Sigmoid colon (tissue), 7 donors: Measurements from ENCODE around the gene ACTR5. TPM values are rescaled to one million over a fixed set of nuclear protein-coding genes. Genes with fewer than 3 reads are reported as not detected.

Experiments
- DNase-seq: peaks from one replicate; pipeline ENCODE4 v3.0.0-alpha.2; 2019
- H3K27ac ChIP-seq, 4 donors: fragments of 200-600 bp; sonication (generic); one replicate each; pipeline ENCODE4 v1.5.1; 2016 to 2019; ENCODE audit warnings: mild to moderate bottlenecking in 1 of 4
- H3K27me3 ChIP-seq, 3 donors: fragments of 200-600 bp; sonication (generic); one replicate each; pipeline ENCODE4 v1.5.1; 2019; ENCODE audit warnings: mild to moderate bottlenecking in 1 of 3
- H3K36me3 ChIP-seq, 4 donors: fragments of 200-600 bp; sonication (generic); one replicate each; pipeline ENCODE4 v1.5.1; 2016 to 2019
- H3K4me1 ChIP-seq, 4 donors: fragments of 200-600 bp; sonication (generic); one replicate each; pipeline ENCODE4 v1.5.1; 2017 to 2019
- H3K4me3 ChIP-seq, 4 donors: fragments of 200-600 bp; sonication (generic); one replicate each; pipeline ENCODE4 v1.5.1; 2017 to 2019; ENCODE audit warnings: mild to moderate bottlenecking in 2 of 4, moderate library complexity in 1 of 4
- H3K9me3 ChIP-seq, 4 donors: fragments of 200-600 bp in 3 of 4; sonication (generic) in 3 of 4; one replicate each; pipeline versions ENCODE4 v1.5.1 to v1.6.1; 2013 to 2019
- CTCF ChIP-seq, 4 experiments: fragments of 450-650 bp in 3 of 4; fragments of 200-600 bp in 1 of 4; IDR thresholded peaks; one replicate each; pipeline ENCODE4 v1.5.1; 2016 to 2019; ENCODE audit warnings: antibody characterized with exemption in 4 of 4, mild to moderate bottlenecking in 3 of 4, moderate library complexity in 2 of 4
- EP300 ChIP-seq, 4 donors: sonication (generic); formaldehyde crosslinking; IDR thresholded peaks; one replicate each; pipeline ENCODE4 v1.6.1; 2017; ENCODE audit warnings: antibody characterized with exemption in 4 of 4
- POLR2A ChIP-seq, 2 donors: fragments of 450-650 bp; IDR thresholded peaks; one replicate each; pipeline ENCODE4 v1.6.1; 2016; ENCODE audit warnings: antibody characterized with exemption in 2 of 2, mild to moderate bottlenecking in 2 of 2, moderate library complexity in 2 of 2
- POLR2AphosphoS5 ChIP-seq, 4 donors: sonication (generic); formaldehyde crosslinking; IDR thresholded peaks; one replicate each; pipeline ENCODE4 v1.6.1; 2017; ENCODE audit warnings: antibody characterized with exemption in 4 of 4
- WGBS, 2 donors: extraction: QIAGEN DNeasy Blood & Tissue Kit; methylation state at CpG; one replicate each; pipeline ENCODE4 v1.1.7; 2013; 5-methylcytosine and 5-hydroxymethylcytosine counted together
- intact Hi-C: fragments of 100-400 bp; cut with DNase I; formaldehyde crosslinking; loops from one replicate; pipeline ENCODE4 v1.15.1; 2023
- polyA plus RNA-seq, 3 donors: library from polyadenylated mRNA; stranded (reverse); fragments of 200-250 nt; gene quantifications; one replicate each; pipeline ENCODE4 v1.2.3, GENCODE V29; 2013
- total RNA-seq, 4 donors: library from RNA; depleted of rRNA; stranded (reverse); fragments of >200 nt; gene quantifications; one replicate each; pipeline ENCODE4 v1.1.0, GENCODE V29; 2016
- donor health status: healthy with polysubstance abuse.
- donor health status: Bipolar disorder and iron deficiency.
- donor health status: healthy.

Gene ACTR5
- total and polyA plus RNA-seq, 7 donors: 1.8 to 10.0 (median 6.4) TPM

GRCh38 chr20:38737887-38738286 is 10.4 kb upstream of the ACTR5 start:
- Histone ChIP-seq H3K27me3 (peaks cover 5 to 92% (median 27%) of the 10 kb centered on the region in 3 donors), H3K4me3 (no peak overlapping the region), H3K36me3 (no peaks in the 10 kb centered on the region), H3K27ac (no peak overlapping the region), H3K9me3 (no peaks in the 10 kb centered on the region), H3K4me1 (no peaks in the 10 kb centered on the region)
- intact Hi-C loops: no loop called here
- DNase-seq: no peak
- 71 to 89% methylated on average over 1 of the region's 1 CpG for WGBS, 2 donors
- TF ChIP-seq POLR2A (IDR thresholded peaks at IDR 0.05) (no peak), EP300 (IDR thresholded peaks at IDR 0.05) (no peak), CTCF (IDR thresholded peaks at IDR 0.05) (no peak), POLR2AphosphoS5 (IDR thresholded peaks at IDR 0.05) (no peak)

GRCh38 chr20:38745757-38746156 is 2.5 kb upstream of the ACTR5 start:
- H3K4me1 ChIP-seq: peaks cover 0 to 21% (median 16%) of the 10 kb centered on the region in 4 donors
- TF ChIP-seq POLR2AphosphoS5 (IDR thresholded peaks at IDR 0.05): no peak
- no peak for TF ChIP-seq POLR2A (IDR thresholded peaks at IDR 0.05)
- no peak for TF ChIP-seq EP300 (IDR thresholded peaks at IDR 0.05)
- TF ChIP-seq CTCF (IDR thresholded peaks at IDR 0.05): no peak
- H3K4me3 ChIP-seq: no peak overlapping the region
- WGBS, 2 donors: 92 to 100% methylated on average over 2 of the region's 2 CpGs
- H3K9me3 ChIP-seq: no peaks in the 10 kb centered on the region
- no peaks in the 10 kb centered on the region for H3K36me3 ChIP-seq
- H3K27me3 ChIP-seq: peaks cover 0 to 27% (median 3%) of the 10 kb centered on the region in 3 donors
- no peak overlapping the region for H3K27ac ChIP-seq
- intact Hi-C loops: no loop called here
- DNase-seq: no peak

GRCh38 chr20:38747495-38748096 is 664 bp upstream of the ACTR5 start:
- no peaks in the 10 kb centered on the region for H3K9me3 ChIP-seq
- H3K27ac ChIP-seq: peak overlapping the region; percentile 80 to 87 (median 84)
- no peak for DNase-seq
- intact Hi-C loops: no loop called here
- TF ChIP-seq EP300 (IDR thresholded peaks at IDR 0.05): no peak
- no peak for TF ChIP-seq CTCF (IDR thresholded peaks at IDR 0.05)
- no peak for TF ChIP-seq POLR2AphosphoS5 (IDR thresholded peaks at IDR 0.05)
- TF ChIP-seq POLR2A (IDR thresholded peaks at IDR 0.05): no peak
- peaks cover 0 to 8% (median 0%) of the 10 kb centered on the region in 3 donors for H3K27me3 ChIP-seq
- H3K4me3 ChIP-seq: peak overlapping the region; percentile 18 to 95 (median 82)
- peaks cover 0 to 7% (median 0%) of the 10 kb centered on the region in 4 donors for H3K36me3 ChIP-seq
- WGBS, 2 donors: 13 to 14% methylated on average over 39 of the region's 39 CpGs
- peaks cover 0 to 21% (median 16%) of the 10 kb centered on the region in 4 donors for H3K4me1 ChIP-seq

- no peak for DNase-seq
- Histone ChIP-seq H3K9me3 (no peaks in the 10 kb centered on the region), H3K27ac (peak overlapping the region; percentile 80 to 87 (median 84)), H3K27me3 (no peaks in the 10 kb centered on the region), H3K4me3 (peak overlapping the region; percentile 55 to 95 (median 82)), H3K4me1 (peaks cover 0 to 21% (median 16%) of the 10 kb centered on the region in 4 donors), H3K36me3 (peaks cover 0 to 18% (median 0%) of the 10 kb centered on the region in 4 donors)
- TF ChIP-seq POLR2A (IDR thresholded peaks at IDR 0.05) (no peak), POLR2AphosphoS5 (IDR thresholded peaks at IDR 0.05) (no peak), CTCF (IDR thresholded peaks at IDR 0.05) (no peak), EP300 (IDR thresholded peaks at IDR 0.05) (no peak)
- WGBS, 2 donors: 0 to 2% methylated on average over 10 of the region's 10 CpGs
- intact Hi-C loops: no loop called here
These were observed 545 bp downstream of the ACTR5 start for GRCh38 chr20:38748861-38749149.
